GM18868 (cell line): ENCODE results near the gene CDC42BPG.

Source experiments
- ATAC-seq: cut with Tn5 transposase; IDR thresholded peaks from one replicate; pipeline ENCODE4 v1.9.1; 2021; ENCODE audit warnings: mild to moderate bottlenecking, moderate library complexity; ENCODE audit not compliant: unreplicated experiment

CDC42BPG gene

GRCh38 chr11:64790205-64791095, 54.0 kb downstream of the CDC42BPG start:
- no peak for ATAC-seq

- ATAC-seq, result no peak
These were observed 54.9 kb downstream of the CDC42BPG start for GRCh38 chr11:64789331-64790204.

- ATAC-seq, result no peak
These were observed 55.9 kb downstream of the CDC42BPG start for GRCh38 chr11:64788321-64789215.

- ATAC-seq, result no peak
These were observed 56.7 kb downstream of the CDC42BPG start for GRCh38 chr11:64787526-64788320.

- ATAC-seq, result no peak
These were observed 58.1 kb downstream of the CDC42BPG start for GRCh38 chr11:64786308-64786707.

GRCh38 chr11:64784813-64785581, 59.5 kb downstream of the CDC42BPG start:
- no peak for ATAC-seq

- peak; percentile 79 for ATAC-seq
These were observed 65.8 kb downstream of the CDC42BPG start, which contains the start of gene SF1 for GRCh38 chr11:64778473-64779298. TSS of gene SF1 (minus strand) at chr11:64778542. CDS start at chr11:64778392, 150 bp downstream.

GRCh38 chr11:64778223-64778472, 66.3 kb downstream of the CDC42BPG start:
- peak; percentile 17 for ATAC-seq

- no peak for ATAC-seq
These were observed 66.8 kb downstream of the CDC42BPG start for GRCh38 chr11:64777449-64778222.

GRCh38 chr11:64776875-64777274, 67.6 kb downstream of the CDC42BPG start:
- ATAC-seq, result no peak

GRCh38 chr11:64776425-64776824, 68.0 kb downstream of the CDC42BPG start:
- ATAC-seq, result no peak

- ATAC-seq, result no peak
These were observed 70.3 kb downstream of the CDC42BPG start for GRCh38 chr11:64774144-64774543.
